Kidney (tissue), 14 donors: ENCODE measurements around the gene SH3PXD2A. TPM values are rescaled to one million over a fixed set of nuclear protein-coding genes. Genes with fewer than 3 reads are reported as not detected.

ENCODE experiments used
- DNase-seq, 5 donors: peaks; one replicate each; pipeline ENCODE4 v3.0.0-alpha.2; 2013 to 2020
- FAIRE-seq: peaks from 2 replicates; lab custom pipeline; 2012; peaks lifted over from hg19 to GRCh38; lab: Jason Lieb, UNC
- H3K27ac ChIP-seq, 2 donors: one replicate each; pipeline ENCODE4 v1.7.0; 2013; ENCODE audit warnings: low read depth in 2 of 2, low read length in 2 of 2, inconsistent platforms in 1 of 2
- H3K27me3 ChIP-seq: one replicate; pipeline ENCODE4 v1.7.1; 2013; ENCODE audit warnings: low read length, inconsistent platforms; ENCODE audit not compliant: control insufficient read depth, insufficient read depth
- H3K36me3 ChIP-seq, 3 donors: one replicate each; pipeline versions ENCODE4 v1.7.0 to v1.7.1; 2013; ENCODE audit warnings: low read length in 3 of 3, control low read depth in 1 of 3, inconsistent platforms in 1 of 3; ENCODE audit not compliant: insufficient read depth in 3 of 3, control insufficient read depth in 2 of 3
- H3K4me1 ChIP-seq, 3 donors: one replicate each; pipeline versions ENCODE4 v1.7.0 to v1.7.1; 2013; ENCODE audit warnings: low read length in 3 of 3, inconsistent platforms in 1 of 3, low read depth in 1 of 3; ENCODE audit not compliant: control insufficient read depth in 2 of 3, insufficient read depth in 2 of 3
- H3K4me3 ChIP-seq, 3 donors: one replicate each; pipeline versions ENCODE4 v1.7.0 to v1.8.1; 2013; ENCODE audit warnings: low read length in 3 of 3, control low read depth in 1 of 3, inconsistent platforms in 1 of 3
- H3K9ac ChIP-seq, 3 donors: one replicate each; pipeline versions ENCODE4 v1.7.0 to v1.7.1; 2013; ENCODE audit warnings: low read length in 3 of 3, control low read depth in 1 of 3, inconsistent platforms in 1 of 3
- H3K9me3 ChIP-seq, 3 donors: one replicate each; pipeline versions ENCODE4 v1.7.0 to v1.7.1; 2013; ENCODE audit warnings: low read length in 3 of 3, control low read depth in 1 of 3, inconsistent platforms in 1 of 3; ENCODE audit not compliant: control insufficient read depth in 2 of 3, insufficient read depth in 1 of 3
- intact Hi-C: fragments of 100-400 bp; cut with DNase I; formaldehyde crosslinking; loops from one replicate; pipeline ENCODE4 v1.11.1; 2022
- polyA plus RNA-seq: library from polyadenylated mRNA; stranded (reverse); fragments of 350-450 nt; fragmentation: Illumina TruSeq; extraction: RNeasy Lipid Tissue Mini Kit (QIAGEN cat#74804); gene quantifications from one replicate; pipeline ENCODE4 v1.2.3, GENCODE V29; 2014; ENCODE audit warnings: low read depth, low replicate concordance; ENCODE audit not compliant: insufficient read depth
- total RNA-seq: library from RNA; stranded (reverse); fragmentation: NEBNext Ultra II Directional; extraction: Animal tissue kit (Norgen Biotek cat#: 25700); gene quantifications from one replicate; pipeline ENCODE4 v1.2.1, GENCODE V29; 2021
- TF ChIP-seq, protein P1 (sequence below): IDR thresholded peaks from 3 replicates; pipeline ENCODE4 v1.5.1; 2012; ENCODE audit warnings: mild to moderate bottlenecking, moderate library complexity, borderline replicate concordance; ENCODE audit not compliant: insufficient read depth; ENCODE audit errors: extremely low read depth
- donor health status: control.
- donor health status: control.
- donor health status: control.
- donor health status: control.
- donor health status: control.
- donor health status: DM: yes; HTN: yes; CAD: no.
- donor health status: Normal renal cell carcinoma (clear cell type).

SH3PXD2A gene
- total and polyA plus RNA-seq, 2 donors from 2014 or later: 2.4 to 20.1 TPM

DNA sequence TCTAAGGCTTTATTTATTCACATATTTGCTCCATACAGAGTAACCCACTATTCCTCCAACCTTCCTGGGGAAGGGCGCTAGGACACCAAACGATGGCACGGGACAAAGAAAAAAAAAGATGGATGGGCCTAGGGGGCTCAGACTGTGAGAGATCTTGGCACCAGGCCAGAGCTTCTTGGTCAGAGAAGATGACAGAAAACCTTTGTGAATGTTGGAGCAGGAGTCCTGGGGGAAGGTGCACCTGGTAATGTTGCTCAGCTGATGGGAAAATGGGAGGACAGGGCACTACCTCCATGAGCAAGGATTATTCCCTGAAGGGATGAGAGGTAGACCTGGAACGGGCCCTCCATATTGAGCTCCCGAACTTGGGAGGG lies 1.4 kb upstream of the SH3PXD2A start:
- Histone ChIP-seq H3K4me3 (no peak overlapping the region), H3K27me3 (no peaks in the 10 kb centered on the region), H3K36me3 (no peaks in the 10 kb centered on the region), H3K9me3 (no peaks in the 10 kb centered on the region), H3K27ac (no peak overlapping the region), H3K9ac (no peak overlapping the region), H3K4me1 (peaks cover 0 to 14% (median 0%) of the 10 kb centered on the region in 3 donors)
- intact Hi-C loops: no loop called here
- FAIRE-seq: no peak
- no peak for DNase-seq
- TF ChIP-seq, protein P1, sequence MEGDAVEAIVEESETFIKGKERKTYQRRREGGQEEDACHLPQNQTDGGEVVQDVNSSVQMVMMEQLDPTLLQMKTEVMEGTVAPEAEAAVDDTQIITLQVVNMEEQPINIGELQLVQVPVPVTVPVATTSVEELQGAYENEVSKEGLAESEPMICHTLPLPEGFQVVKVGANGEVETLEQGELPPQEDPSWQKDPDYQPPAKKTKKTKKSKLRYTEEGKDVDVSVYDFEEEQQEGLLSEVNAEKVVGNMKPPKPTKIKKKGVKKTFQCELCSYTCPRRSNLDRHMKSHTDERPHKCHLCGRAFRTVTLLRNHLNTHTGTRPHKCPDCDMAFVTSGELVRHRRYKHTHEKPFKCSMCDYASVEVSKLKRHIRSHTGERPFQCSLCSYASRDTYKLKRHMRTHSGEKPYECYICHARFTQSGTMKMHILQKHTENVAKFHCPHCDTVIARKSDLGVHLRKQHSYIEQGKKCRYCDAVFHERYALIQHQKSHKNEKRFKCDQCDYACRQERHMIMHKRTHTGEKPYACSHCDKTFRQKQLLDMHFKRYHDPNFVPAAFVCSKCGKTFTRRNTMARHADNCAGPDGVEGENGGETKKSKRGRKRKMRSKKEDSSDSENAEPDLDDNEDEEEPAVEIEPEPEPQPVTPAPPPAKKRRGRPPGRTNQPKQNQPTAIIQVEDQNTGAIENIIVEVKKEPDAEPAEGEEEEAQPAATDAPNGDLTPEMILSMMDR: no peak

DNA sequence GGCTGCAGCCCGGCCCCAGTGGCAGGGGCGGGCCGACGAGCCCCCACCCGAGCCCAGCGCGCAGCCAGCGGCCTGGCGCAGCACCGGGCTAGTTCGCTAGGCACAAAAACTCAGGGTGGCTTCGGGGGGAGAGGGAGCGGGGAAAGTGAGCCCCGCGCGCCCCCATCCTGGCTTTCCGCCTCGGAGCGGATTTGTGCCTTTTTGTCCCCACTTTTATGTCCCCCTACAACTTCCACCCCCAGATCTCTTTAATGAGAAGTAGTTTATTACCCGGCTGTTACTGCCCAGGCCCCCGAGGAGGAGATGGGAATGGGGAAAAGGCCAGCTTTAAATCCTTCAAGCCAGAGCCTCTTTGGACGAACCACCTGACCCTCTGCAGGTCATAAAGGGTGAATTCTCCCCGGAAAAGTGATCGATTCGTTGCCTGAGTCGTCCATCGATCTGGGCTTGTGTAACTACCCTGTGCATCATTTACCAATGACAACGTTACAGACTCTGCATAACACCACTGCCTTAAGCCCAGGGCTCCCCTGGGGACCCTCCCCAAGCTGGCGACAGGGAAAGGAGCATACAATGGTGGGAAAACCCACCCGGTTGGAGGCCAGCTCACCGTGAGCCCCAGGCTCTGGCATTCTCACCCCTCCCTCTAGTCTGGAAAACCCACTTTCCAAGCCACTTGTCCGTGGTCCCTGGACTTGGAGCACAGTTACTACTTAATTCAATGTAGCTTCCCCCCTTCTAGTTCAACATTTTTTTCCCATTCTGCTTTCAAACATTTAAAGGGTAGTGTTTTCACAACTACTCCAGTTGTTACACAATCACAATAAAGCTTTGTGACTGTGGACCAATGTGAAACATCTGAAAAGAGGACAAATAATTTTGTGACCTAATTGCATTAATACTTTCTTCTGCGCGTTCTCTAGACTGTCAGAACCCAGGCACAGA lies 748 bp upstream of the SH3PXD2A start:
- Histone ChIP-seq H3K27ac (no peak overlapping the region), H3K9me3 (no peaks in the 10 kb centered on the region), H3K9ac (no peak overlapping the region), H3K36me3 (no peaks in the 10 kb centered on the region), H3K4me1 (peaks cover 0 to 14% (median 0%) of the 10 kb centered on the region in 3 donors), H3K4me3 (peak overlapping the region in 1 of 3 donors; percentile 22), H3K27me3 (no peaks in the 10 kb centered on the region)
- TF ChIP-seq, protein P1: no peak
- DNase-seq (no peak), FAIRE-seq (no peak)
- intact Hi-C loops: no loop called here

DNA sequence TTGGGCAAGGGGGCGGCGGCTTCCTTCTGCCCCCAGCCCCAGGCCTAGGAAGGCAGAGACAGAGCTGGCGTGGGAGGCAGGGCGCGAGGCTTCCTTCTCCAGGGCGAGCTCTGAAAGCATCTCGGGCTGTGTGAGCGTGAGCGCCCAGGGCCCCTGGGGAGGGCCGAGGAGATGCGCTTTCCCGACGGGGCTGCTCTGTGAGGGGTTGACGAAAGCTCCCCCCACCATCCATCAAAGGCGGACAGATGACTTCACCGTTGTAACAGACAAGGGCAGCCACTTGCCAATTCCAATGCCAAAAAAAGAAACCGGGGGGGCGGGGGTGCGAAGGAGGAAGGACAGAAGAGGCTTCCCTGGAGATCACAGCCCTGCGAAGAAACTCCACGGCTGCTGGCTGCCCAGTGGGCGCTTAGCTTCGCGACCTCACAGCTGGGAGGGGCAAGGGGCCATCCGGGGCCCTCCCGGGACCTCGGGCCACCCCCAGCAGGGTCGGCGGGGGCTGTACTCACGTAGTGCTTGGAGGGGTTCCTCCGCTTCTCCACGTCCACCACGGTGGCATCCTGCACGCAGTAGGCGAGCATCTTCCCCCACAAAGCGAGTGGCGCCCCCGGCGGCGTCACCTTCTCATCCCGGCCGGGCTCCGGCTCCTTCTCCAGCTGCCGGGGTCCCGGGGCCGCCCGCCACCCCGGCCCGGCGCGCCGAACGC lies 537 bp downstream of the SH3PXD2A start:
- Histone ChIP-seq H3K27me3 (no peaks in the 10 kb centered on the region), H3K9ac (peak overlapping the region in 2 of 3 donors; percentile 15 to 35), H3K9me3 (no peaks in the 10 kb centered on the region), H3K36me3 (no peaks in the 10 kb centered on the region), H3K4me3 (peak overlapping the region; percentile 37 to 51 (median 40)), H3K4me1 (peaks cover 0 to 14% (median 0%) of the 10 kb centered on the region in 3 donors), H3K27ac (no peak overlapping the region)
- FAIRE-seq: no peak
- DNase-seq: peak in 3 of 5 donors; percentile 66 to 86 (median 81)
- TF ChIP-seq, protein P1: no peak
- intact Hi-C loops: no loop called here
